WERI-Rb-1 (cell line): ENCODE data around the gene NCOA3.

Source experiments
- DNase-seq: peaks from one replicate; pipeline ENCODE4 v3.0.0-alpha.2; 2020
- H3K27ac ChIP-seq: fragments of 250-450 bp; sonication (Bioruptor Pico); 2 replicates; pipeline ENCODE4 v1.5.1; 2020; ENCODE audit warnings: mild to moderate bottlenecking, moderate library complexity
- H3K27me3 ChIP-seq: fragments of 250-450 bp; sonication (Bioruptor Pico); 2 replicates; pipeline ENCODE4 v1.5.1; 2021; ENCODE audit warnings: mild to moderate bottlenecking, low read depth, moderate library complexity; ENCODE audit not compliant: insufficient read depth, severe bottlenecking
- H3K36me3 ChIP-seq: fragments of 250-450 bp; sonication (Bioruptor Pico); 2 replicates; pipeline ENCODE4 v1.5.1; 2020; ENCODE audit warnings: mild to moderate bottlenecking, moderate library complexity
- H3K4me3 ChIP-seq: 2 replicates; pipeline ENCODE4 v1.5.1; 2011; ENCODE audit warnings: low read depth, mild to moderate bottlenecking, control low read depth, low read length
- H3K9me3 ChIP-seq: fragments of 250-450 bp; sonication (Bioruptor Pico); 2 replicates; pipeline ENCODE4 v1.5.1; 2021; ENCODE audit warnings: mild to moderate bottlenecking, moderate library complexity; ENCODE audit not compliant: severe bottlenecking
- TF ChIP-seq, protein P1 (sequence below): IDR thresholded peaks from 2 replicates; pipeline ENCODE4 v1.5.1; 2011; ENCODE audit warnings: low read depth, mild to moderate bottlenecking, control low read depth, inconsistent platforms, low read length

Gene NCOA3

DNA sequence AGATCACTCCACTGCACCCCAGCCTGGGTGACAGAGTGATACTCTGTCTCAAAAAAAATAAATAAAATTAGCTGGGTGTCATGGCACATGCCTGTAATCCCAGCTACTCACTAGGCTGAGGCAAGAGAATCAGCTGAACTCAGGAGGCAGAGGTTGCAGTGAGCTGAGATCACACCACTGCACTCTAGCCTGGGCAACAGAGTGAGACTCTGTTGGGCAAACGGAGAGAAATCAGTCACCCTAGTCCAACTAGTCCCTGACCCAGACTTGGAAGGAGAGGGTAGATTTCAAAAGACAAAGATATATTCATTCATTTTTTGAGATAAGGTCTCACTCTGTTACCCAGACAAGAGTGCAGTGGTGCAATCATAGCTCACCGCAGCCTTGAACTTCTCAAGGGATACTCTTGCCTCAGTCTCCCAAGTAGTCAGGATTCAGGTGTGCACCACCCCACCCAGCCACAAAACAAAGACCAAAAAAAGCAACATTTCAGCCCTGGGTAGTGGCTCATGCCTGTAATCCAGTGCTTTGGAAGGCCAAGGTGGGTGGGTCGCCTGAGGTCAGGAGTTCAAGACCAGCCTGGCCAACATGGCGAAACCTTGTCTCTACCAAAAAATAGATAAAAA lies 26.2 kb upstream of the NCOA3 start:
- no peak for DNase-seq
- Histone ChIP-seq H3K4me3 (no peak overlapping the region), H3K27me3 (no peaks in the 10 kb centered on the region), H3K9me3 (no peaks in the 10 kb centered on the region), H3K27ac (no peak overlapping the region), H3K36me3 (no peaks in the 10 kb centered on the region)
- TF ChIP-seq, protein P1, sequence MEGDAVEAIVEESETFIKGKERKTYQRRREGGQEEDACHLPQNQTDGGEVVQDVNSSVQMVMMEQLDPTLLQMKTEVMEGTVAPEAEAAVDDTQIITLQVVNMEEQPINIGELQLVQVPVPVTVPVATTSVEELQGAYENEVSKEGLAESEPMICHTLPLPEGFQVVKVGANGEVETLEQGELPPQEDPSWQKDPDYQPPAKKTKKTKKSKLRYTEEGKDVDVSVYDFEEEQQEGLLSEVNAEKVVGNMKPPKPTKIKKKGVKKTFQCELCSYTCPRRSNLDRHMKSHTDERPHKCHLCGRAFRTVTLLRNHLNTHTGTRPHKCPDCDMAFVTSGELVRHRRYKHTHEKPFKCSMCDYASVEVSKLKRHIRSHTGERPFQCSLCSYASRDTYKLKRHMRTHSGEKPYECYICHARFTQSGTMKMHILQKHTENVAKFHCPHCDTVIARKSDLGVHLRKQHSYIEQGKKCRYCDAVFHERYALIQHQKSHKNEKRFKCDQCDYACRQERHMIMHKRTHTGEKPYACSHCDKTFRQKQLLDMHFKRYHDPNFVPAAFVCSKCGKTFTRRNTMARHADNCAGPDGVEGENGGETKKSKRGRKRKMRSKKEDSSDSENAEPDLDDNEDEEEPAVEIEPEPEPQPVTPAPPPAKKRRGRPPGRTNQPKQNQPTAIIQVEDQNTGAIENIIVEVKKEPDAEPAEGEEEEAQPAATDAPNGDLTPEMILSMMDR, result no peak

DNA sequence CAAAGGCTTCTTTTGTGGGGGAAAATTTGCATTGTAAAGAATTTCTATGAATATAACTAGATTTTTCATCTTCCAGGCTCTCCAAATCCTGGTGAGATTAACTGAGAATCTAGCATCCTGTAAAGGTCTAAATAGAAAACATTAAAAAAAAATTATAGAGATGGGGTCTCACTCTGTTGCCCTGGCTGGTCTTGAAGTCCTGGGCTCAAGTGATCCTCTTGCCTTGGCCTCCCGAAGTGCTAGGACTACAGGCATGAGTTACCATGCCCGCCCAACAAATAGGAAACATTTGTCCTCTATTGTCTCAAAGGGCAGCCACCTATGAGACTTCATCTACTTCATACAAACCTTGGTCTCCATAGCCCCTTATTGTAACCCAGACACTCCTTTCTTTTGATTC lies 25.2 kb upstream of the NCOA3 start:
- Histone ChIP-seq H3K9me3 (no peaks in the 10 kb centered on the region), H3K27ac (no peak overlapping the region), H3K4me3 (no peak overlapping the region), H3K27me3 (no peaks in the 10 kb centered on the region), H3K36me3 (no peaks in the 10 kb centered on the region)
- DNase-seq, result no peak
- TF ChIP-seq, protein P1, result no peak

DNA sequence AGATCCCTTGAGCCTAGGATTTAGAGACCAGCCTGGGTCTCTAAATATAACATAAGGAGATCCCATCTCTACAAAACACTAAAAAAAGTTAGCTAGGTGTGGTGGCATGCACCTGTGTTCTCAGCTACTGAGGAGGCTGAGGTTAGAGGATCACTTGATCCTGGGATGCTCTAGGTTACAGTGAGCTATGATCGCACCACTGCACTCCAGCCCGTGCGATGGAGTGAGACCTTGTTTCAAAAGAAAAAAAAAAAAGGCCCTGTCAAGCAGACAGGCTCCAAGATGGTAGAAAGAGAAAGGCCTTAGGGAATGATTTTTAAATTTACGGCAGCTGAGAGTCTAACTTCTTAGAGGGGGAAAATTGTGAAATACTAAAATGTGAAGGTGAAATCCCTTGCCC lies 22.6 kb upstream of the NCOA3 start:
- no peak for DNase-seq
- Histone ChIP-seq H3K27ac (no peak overlapping the region), H3K36me3 (no peaks in the 10 kb centered on the region), H3K4me3 (no peak overlapping the region), H3K27me3 (no peaks in the 10 kb centered on the region), H3K9me3 (no peaks in the 10 kb centered on the region)
- TF ChIP-seq, protein P1, result no peak

DNA sequence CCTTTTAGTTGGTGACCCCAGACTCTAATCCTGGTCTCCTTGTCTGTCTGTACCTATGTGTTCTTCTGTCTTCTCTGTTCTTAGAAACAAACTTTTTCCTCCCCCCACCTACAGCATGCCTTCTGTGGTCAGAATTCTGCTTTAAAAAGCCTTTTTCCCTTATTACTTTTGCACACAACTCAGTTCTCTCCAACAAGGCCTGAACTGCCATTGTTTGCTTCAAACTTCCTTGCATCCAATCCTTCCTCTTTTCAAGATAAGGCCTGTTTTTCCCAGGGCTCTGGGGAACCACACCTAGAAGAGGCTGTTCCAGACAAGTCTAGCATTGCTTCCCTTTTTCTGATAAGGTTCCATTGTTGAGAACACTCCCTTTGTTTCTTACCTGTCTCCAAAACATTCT lies 22.2 kb upstream of the NCOA3 start:
- no peak for DNase-seq
- Histone ChIP-seq H3K27ac (no peak overlapping the region), H3K4me3 (no peak overlapping the region), H3K36me3 (no peaks in the 10 kb centered on the region), H3K9me3 (no peaks in the 10 kb centered on the region), H3K27me3 (no peaks in the 10 kb centered on the region)
- TF ChIP-seq, protein P1, result no peak

DNA sequence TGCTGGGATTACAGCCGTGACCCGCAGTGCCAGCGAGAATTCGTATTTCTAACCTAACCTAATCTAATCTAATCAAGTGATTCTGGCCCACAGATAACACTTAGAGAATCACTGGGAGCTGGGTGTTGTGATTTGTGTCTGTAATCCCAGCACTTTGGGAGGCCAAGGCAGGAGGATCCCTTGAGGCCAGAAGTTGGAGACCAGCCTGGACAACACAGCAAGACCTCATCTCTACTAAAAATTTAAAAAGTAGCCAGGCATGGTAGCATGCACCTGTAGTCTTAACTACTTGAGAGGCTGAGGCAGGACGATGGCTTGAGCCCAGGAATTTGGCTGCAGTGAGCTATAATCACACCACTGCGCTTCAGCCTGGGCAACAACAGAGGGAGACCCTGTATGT lies 21.4 kb upstream of the NCOA3 start:
- H3K9me3 ChIP-seq, result no peaks in the 10 kb centered on the region
- H3K4me3 ChIP-seq, result no peak overlapping the region
- H3K27ac ChIP-seq, result no peak overlapping the region
- TF ChIP-seq, protein P1, result no peak
- no peaks in the 10 kb centered on the region for H3K27me3 ChIP-seq
- no peaks in the 10 kb centered on the region for H3K36me3 ChIP-seq
- no peak for DNase-seq

DNA sequence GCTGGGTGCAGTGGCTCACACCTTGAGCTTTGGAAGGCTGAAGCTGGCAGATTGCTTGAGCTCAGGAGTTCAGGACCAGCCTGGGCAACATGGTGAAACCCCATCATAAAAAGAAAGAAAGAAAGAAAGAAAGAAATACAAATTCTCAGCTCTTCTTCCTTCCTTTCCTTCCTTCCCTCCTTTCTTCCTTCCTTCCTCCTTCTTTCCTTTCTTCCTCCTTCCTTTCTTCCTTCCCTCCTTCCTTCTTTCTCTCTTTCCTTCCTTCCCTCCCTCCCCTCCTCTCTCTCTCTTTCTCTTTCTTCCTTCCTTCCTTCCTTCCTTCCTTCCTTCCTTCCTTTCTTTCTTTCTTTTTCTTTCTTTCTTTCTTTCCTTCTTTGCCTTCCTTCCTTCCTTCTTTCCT lies 21.0 kb upstream of the NCOA3 start:
- TF ChIP-seq, protein P1, result no peak
- H3K27ac ChIP-seq, result no peak overlapping the region
- no peaks in the 10 kb centered on the region for H3K9me3 ChIP-seq
- no peak overlapping the region for H3K4me3 ChIP-seq
- no peaks in the 10 kb centered on the region for H3K27me3 ChIP-seq
- DNase-seq, result no peak
- no peaks in the 10 kb centered on the region for H3K36me3 ChIP-seq
